ENCODE results near the gene EPHA3.

GRCh38 chr3:89184151-89184995 is 77.0 kb downstream of the EPHA3 start:
- TF ChIP-seq CTCF (IDR thresholded peaks at IDR 0.05; ENCODE audit: poor library complexity), result no peak
- TF ChIP-seq EZH2phosphoT487 (IDR thresholded peaks at IDR 0.05; ENCODE audit: low read depth, severe bottlenecking, unreplicated experiment), result peak; percentile 52
